Right lobe of liver (tissue), 4 donors: ENCODE measurements around the gene WIPI1.

Experiments used
- CTCF ChIP-seq, 4 donors: fragments of 200-600 bp in 3 of 4; fragments of 450-650 bp in 1 of 4; IDR thresholded peaks; one replicate each; pipeline versions ENCODE4 v1.5.1 to v1.8.0; 2016 to 2022; ENCODE audit warnings: antibody characterized with exemption in 4 of 4, mild to moderate bottlenecking in 2 of 4
- POLR2A ChIP-seq: fragments of 450-650 bp; IDR thresholded peaks from one replicate; pipeline ENCODE4 v1.6.1; 2017; ENCODE audit warnings: antibody characterized with exemption, mild to moderate bottlenecking
- donor health status: DM: no; HTN: no; CAD: no.
- donor health status: DM: no; HTN: no; CAD: no.
- donor health status: DM: no; HTN: yes; CAD: no.

- TF ChIP-seq CTCF (IDR thresholded peaks at IDR 0.05) (no peak), POLR2A (no peak)
Measured at GRCh38 chr17:68424203-68424602, 33.1 kb downstream of the WIPI1 start.
